ENCODE results near the gene CCNY.
"Not testable (repeated sequence)": the region's sequence is repeated elsewhere in the genome, so short reads cannot be mapped to it uniquely, and the experiment has no call there.

The CCNY gene

DNA sequence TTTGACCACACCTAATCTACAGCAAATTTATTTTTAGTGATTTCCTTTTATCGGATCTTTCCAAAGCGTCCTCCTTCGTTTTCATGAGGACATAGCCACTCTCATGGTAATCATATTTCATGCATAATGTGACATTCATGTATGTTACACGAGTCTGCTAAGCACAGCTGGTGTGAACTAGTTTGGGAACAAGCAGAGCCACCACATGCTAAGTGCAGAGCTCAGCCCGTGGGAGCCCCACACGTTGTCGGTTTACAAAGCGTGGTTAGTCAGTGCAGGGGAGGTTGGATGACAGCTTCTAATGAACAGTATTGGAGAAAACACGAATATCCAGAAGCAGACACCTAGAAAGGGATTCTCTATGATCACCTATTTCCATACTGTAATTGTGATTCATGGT, 190.4 kb downstream of the CCNY start:
- H3K4me3 ChIP-seq (ENCODE audit: low read depth in 1 of 2, low read length in 1 of 2) = no peak overlapping the region
- no peak overlapping the region for H3K27ac ChIP-seq
- TF ChIP-seq, protein P1, sequence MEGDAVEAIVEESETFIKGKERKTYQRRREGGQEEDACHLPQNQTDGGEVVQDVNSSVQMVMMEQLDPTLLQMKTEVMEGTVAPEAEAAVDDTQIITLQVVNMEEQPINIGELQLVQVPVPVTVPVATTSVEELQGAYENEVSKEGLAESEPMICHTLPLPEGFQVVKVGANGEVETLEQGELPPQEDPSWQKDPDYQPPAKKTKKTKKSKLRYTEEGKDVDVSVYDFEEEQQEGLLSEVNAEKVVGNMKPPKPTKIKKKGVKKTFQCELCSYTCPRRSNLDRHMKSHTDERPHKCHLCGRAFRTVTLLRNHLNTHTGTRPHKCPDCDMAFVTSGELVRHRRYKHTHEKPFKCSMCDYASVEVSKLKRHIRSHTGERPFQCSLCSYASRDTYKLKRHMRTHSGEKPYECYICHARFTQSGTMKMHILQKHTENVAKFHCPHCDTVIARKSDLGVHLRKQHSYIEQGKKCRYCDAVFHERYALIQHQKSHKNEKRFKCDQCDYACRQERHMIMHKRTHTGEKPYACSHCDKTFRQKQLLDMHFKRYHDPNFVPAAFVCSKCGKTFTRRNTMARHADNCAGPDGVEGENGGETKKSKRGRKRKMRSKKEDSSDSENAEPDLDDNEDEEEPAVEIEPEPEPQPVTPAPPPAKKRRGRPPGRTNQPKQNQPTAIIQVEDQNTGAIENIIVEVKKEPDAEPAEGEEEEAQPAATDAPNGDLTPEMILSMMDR (IDR thresholded peaks at IDR 0.05) = no peak
- H3K4me1 ChIP-seq (ENCODE audit: control insufficient read depth in 1 of 2, insufficient read depth in 1 of 2, low read depth in 1 of 2, low read length in 1 of 2) = no peaks in the 10 kb centered on the region
- no peaks in the 10 kb centered on the region for H3K27me3 ChIP-seq
- H3K36me3 ChIP-seq = peaks cover 20% of the 10 kb centered on the region
- no peaks in the 10 kb centered on the region for H3K9me3 ChIP-seq

DNA sequence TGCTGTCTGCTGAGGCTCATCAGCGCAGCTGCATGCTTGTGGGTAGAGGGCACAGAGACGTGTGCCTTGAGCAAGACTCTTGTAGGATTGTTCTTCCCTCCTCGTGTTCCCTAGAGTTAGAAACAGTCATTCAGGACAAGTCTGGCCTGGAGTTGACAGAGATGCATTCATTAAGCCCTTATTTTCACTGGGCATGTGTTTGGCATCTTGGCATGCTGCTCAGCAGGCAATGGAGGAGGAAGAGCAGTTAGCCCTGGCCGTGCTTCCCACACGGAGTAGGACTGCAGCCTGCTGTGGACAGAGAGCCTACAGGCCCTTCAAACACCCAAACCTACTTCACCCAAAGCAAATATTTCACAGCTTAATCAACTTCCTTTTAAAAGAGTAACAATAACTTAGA, 195.8 kb downstream of the CCNY start:
- Histone ChIP-seq H3K27ac (no peak overlapping the region), H3K9me3 (no peaks in the 10 kb centered on the region), H3K27me3 (no peaks in the 10 kb centered on the region), H3K4me1 (ENCODE audit: control insufficient read depth in 1 of 2, insufficient read depth in 1 of 2, low read depth in 1 of 2, low read length in 1 of 2) (no peaks in the 10 kb centered on the region), H3K36me3 (peaks cover 58% of the 10 kb centered on the region), H3K4me3 (ENCODE audit: low read depth in 1 of 2, low read length in 1 of 2) (no peak overlapping the region)
- TF ChIP-seq, protein P1 (IDR thresholded peaks at IDR 0.05) = no peak

DNA sequence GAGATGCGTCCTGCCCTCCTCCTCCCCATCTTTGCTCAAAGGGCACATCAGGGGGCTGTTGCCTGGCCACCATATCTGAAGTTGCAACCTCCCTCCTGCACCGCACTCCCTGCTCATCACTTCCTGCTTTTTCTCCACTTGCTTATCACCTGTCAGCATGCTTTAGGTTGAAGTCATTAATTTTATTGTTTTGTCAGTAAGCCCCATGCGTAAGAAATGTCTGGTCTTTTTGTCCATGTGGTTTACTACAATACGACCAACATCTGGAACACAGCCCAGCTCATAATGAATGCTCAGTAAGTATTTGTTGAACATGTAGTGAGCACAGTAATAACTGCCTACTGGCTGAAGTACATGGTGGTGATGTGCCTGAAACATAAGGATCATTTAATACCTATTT, 197.3 kb downstream of the CCNY start:
- Histone ChIP-seq H3K4me1 (ENCODE audit: control insufficient read depth in 1 of 2, insufficient read depth in 1 of 2, low read depth in 1 of 2, low read length in 1 of 2) (no peaks in the 10 kb centered on the region), H3K27me3 (no peaks in the 10 kb centered on the region), H3K27ac (no peak overlapping the region), H3K36me3 (peaks cover 58% of the 10 kb centered on the region), H3K4me3 (ENCODE audit: low read depth in 1 of 2, low read length in 1 of 2) (no peak overlapping the region), H3K9me3 (no peaks in the 10 kb centered on the region)
- TF ChIP-seq, protein P1 (IDR thresholded peaks at IDR 0.05) = no peak

DNA sequence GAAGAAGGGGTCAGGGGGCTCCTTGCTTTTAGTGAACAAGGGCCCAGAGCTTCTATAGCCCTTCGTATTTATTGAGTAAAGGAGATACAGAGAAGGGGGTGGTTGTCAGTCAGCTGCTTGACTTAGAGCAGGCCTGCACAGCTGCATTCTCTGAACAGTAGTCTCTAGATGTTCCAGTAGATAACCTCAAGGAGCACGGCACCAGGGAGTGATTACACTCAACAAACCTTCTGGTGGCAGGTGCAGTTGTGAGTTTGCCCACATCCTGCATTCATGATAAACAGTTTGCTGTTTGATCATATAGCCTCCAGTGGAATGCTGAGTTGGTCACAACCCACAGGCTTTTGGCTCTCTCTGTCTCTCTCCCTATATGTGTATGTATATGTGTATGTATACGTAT, 198.8 kb downstream of the CCNY start:
- H3K36me3 ChIP-seq = peaks cover 54% of the 10 kb centered on the region
- no peaks in the 10 kb centered on the region for H3K9me3 ChIP-seq
- H3K27me3 ChIP-seq = no peaks in the 10 kb centered on the region
- H3K27ac ChIP-seq = no peak overlapping the region
- H3K4me1 ChIP-seq (ENCODE audit: control insufficient read depth in 1 of 2, insufficient read depth in 1 of 2, low read depth in 1 of 2, low read length in 1 of 2) = no peaks in the 10 kb centered on the region
- TF ChIP-seq, protein P1 (IDR thresholded peaks at IDR 0.05) = no peak
- no peak overlapping the region for H3K4me3 ChIP-seq (ENCODE audit: low read depth in 1 of 2, low read length in 1 of 2)

DNA sequence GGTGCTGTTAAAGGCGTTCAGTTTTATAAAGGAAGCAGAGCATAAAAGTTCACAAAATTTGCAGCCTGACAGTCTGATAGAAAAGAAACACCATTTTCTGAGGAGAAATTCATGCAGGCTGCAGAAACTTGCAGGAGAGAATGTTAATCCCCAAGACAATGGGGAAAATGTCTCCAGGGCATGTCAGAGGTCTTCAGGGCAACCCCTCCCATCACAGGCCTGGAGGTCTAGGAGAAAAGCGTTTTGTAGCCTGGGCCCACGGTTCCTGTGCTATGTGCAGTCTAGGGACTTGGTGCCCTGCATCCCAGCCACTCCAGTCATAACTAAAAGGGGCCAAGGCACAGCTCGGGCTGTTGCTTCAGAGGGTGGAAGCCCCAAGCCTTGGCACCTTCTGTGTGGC, 200.5 kb downstream of the CCNY start:
- H3K9me3 ChIP-seq = no peaks in the 10 kb centered on the region
- H3K36me3 ChIP-seq = peaks cover 38% of the 10 kb centered on the region
- H3K27me3 ChIP-seq = no peaks in the 10 kb centered on the region
- no peak overlapping the region for H3K27ac ChIP-seq
- no peaks in the 10 kb centered on the region for H3K4me1 ChIP-seq (ENCODE audit: control insufficient read depth in 1 of 2, insufficient read depth in 1 of 2, low read depth in 1 of 2, low read length in 1 of 2)
- TF ChIP-seq, protein P1 (IDR thresholded peaks at IDR 0.05) = no peak
- no peak overlapping the region for H3K4me3 ChIP-seq (ENCODE audit: low read depth in 1 of 2, low read length in 1 of 2)

DNA sequence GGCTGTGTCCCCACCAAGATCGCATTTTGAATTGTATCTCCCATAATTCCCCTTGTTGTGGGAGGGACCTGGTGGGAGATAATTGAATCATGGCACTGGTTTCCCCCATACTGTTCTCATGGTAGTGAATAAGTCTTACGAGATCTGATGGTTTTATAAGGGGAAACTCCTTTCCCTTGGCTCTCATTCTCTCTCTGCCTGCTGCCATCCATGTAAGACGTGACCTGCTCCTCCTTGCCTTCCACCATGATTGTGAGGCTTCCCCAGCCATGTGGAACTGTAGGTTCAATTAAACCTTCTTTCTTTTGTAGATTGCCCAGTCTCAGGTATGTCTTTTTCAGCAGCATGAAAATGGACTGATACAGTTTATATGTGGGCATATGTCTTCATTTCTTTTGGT, 201.6 kb downstream of the CCNY start:
- H3K4me3 ChIP-seq (ENCODE audit: low read depth in 1 of 2, low read length in 1 of 2); H3K27ac ChIP-seq; H3K27me3 ChIP-seq; H3K4me1 ChIP-seq (ENCODE audit: control insufficient read depth in 1 of 2, insufficient read depth in 1 of 2, low read depth in 1 of 2, low read length in 1 of 2); H3K9me3 ChIP-seq: not testable (repeated sequence)
- H3K36me3 ChIP-seq = peaks cover 26% of the 10 kb centered on the region

Data from neutrophil (primary cell).